GM12878 (cell line): ENCODE data around the gene IKZF1. TPM values are rescaled to one million over a fixed set of nuclear protein-coding genes. Genes with fewer than 3 reads are reported as not detected.

ENCODE experiments used
- ATAC-seq: fragments of 200-7000 bp; cut with Tn5 transposase; 3 replicates; pipeline ENCODE4 v1.9.1; 2020; ENCODE audit warnings: mild to moderate bottlenecking, moderate library complexity
- BruUV-seq: library from RNA; stranded (reverse); fragments of 400-500 nt; replicated peaks from 2 replicates; lab custom pipeline; 2021; lab: Mats Ljungman, UMichigan
- CTCF ChIA-PET: fragments of 300-600 bp; sonication (Branson Sonifier 250); formaldehyde crosslinking; extraction: SDS; loops from one replicate; lab custom pipeline; 2021; ENCODE audit warnings: inconsistent platforms; lab: Yijun Ruan, JAX
- POLR2A ChIA-PET: fragments of 350-600 bp; formaldehyde crosslinking; extraction: SDS; loops from one replicate; lab custom pipeline; 2021; ENCODE audit warnings: inconsistent platforms; lab: Charles Lee
- RAD21 ChIA-PET: fragments of 300-600 bp; sonication (Branson Sonifier 250); formaldehyde crosslinking; loops from one replicate; lab custom pipeline; 2023; ENCODE audit warnings: antibody characterized with exemption; ENCODE audit not compliant: unreplicated experiment; lab: Charles Lee
- SMC1A ChIA-PET: fragments of 300-600 bp; sonication (Branson Sonifier 250); formaldehyde crosslinking; loops from one replicate; lab custom pipeline; 2023; ENCODE audit not compliant: unreplicated experiment, uncharacterized antibody; lab: Charles Lee
- DNase-seq: peaks from one replicate; pipeline ENCODE4 v3.0.0-alpha.2; 2011; ENCODE audit warnings: low read depth, low spot score
- FAIRE-seq: peaks from 3 replicates; lab custom pipeline; 2011; peaks lifted over from hg19 to GRCh38; lab: Jason Lieb, UNC
- H2AFZ ChIP-seq: 2 replicates; pipeline ENCODE4 v1.6.0; 2011; ENCODE audit warnings: low read depth, low read length, control low read depth; ENCODE audit not compliant: control insufficient read depth
- H3K27ac ChIP-seq: 2 replicates; pipeline ENCODE4 v1.5.1; 2011; ENCODE audit warnings: control low read depth; ENCODE audit not compliant: control insufficient read depth, insufficient read depth
- H3K27me3 ChIP-seq, 2 experiments: replicated peaks in 1 of 2; 2 replicates each; pipeline versions ENCODE4 v1.6.0 to v1.6.1; 2011; ENCODE audit warnings: low read length in 1 of 2; ENCODE audit not compliant: control insufficient read depth in 2 of 2, insufficient read depth in 2 of 2
- H3K36me3 ChIP-seq, 2 experiments: 2 replicates each; pipeline ENCODE4 v1.5.1; 2011; ENCODE audit warnings: low read length in 1 of 2; ENCODE audit not compliant: control insufficient read depth in 2 of 2, insufficient read depth in 2 of 2
- H3K4me1 ChIP-seq: 2 replicates; pipeline ENCODE4 v1.6.1; 2011; ENCODE audit warnings: mild to moderate bottlenecking, low read length, moderate library complexity, mixed read lengths; ENCODE audit not compliant: control insufficient read depth, insufficient read depth
- H3K4me2 ChIP-seq: 2 replicates; pipeline ENCODE4 v1.6.0; 2011; ENCODE audit warnings: control low read depth; ENCODE audit not compliant: control insufficient read depth, insufficient read depth
- H3K4me3 ChIP-seq: fragments of 200-600 bp; sonication (generic); 2 replicates; pipeline ENCODE4 v1.5.1; 2016
- H3K79me2 ChIP-seq: 2 replicates; pipeline ENCODE4 v1.6.0; 2011; ENCODE audit warnings: low read length; ENCODE audit not compliant: control insufficient read depth, insufficient read depth
- H3K9ac ChIP-seq: 2 replicates; pipeline ENCODE4 v1.8.0; 2011; ENCODE audit warnings: low read length, control low read depth, mixed read lengths; ENCODE audit not compliant: control insufficient read depth, insufficient read depth
- H3K9me3 ChIP-seq: replicated peaks from 3 replicates; pipeline ENCODE4 v1.5.1; 2011; ENCODE audit warnings: mild to moderate bottlenecking, low read length; ENCODE audit not compliant: control insufficient read depth, insufficient read depth
- H4K20me1 ChIP-seq: 2 replicates; pipeline ENCODE4 v1.6.0; 2011; ENCODE audit not compliant: control insufficient read depth, insufficient read depth
- NFIC ChIP-seq: IDR thresholded peaks from 2 replicates; pipeline ENCODE4 v1.6.1; 2012; ENCODE audit warnings: low read depth, mild to moderate bottlenecking, inconsistent platforms, low read length, moderate library complexity
- NR2F1 ChIP-seq: fragments of 450-650 bp; conservative IDR thresholded peaks from 2 replicates; pipeline ENCODE4 v1.6.1; 2017; ENCODE audit warnings: mild to moderate bottlenecking
- RELB ChIP-seq: fragments of 450-650 bp; IDR thresholded peaks from 2 replicates; pipeline ENCODE4 v1.6.1; 2017; ENCODE audit warnings: low read depth, mild to moderate bottlenecking, moderate library complexity
- WGBS: methylation state at CpG from one replicate; pipeline ENCODE4 v1.1.6; 2016; ENCODE audit warnings: low lambda C conversion rate; ENCODE audit not compliant: insufficient replicate concordance, insufficient coverage; ENCODE audit errors: missing lambda C conversion rate; 5-methylcytosine and 5-hydroxymethylcytosine counted together
- in situ Hi-C: fragments of 300-500 bp; cut with MboI; formaldehyde crosslinking; loops from 9 replicates; pipeline ENCODE4 v1.14.3; 2018; ENCODE audit warnings: mixed read lengths
- intact Hi-C: fragments of 100-400 bp; cut with micrococcal nuclease; formaldehyde crosslinking; loops from one replicate; pipeline ENCODE4 v1.14.2; 2022; ENCODE audit not compliant: unreplicated experiment
- polyA plus RNA-seq, 11 experiments: library from polyadenylated mRNA; depleted of rRNA in 4 of 11; unstranded in 6 of 11; stranded (reverse) in 5 of 11; fragments of >200 nt; fragmentation: Nextera tagmentation in 4 of 11; fragmentation: Illumina TruSeq in 1 of 11; extraction: Ambion mirVana in 4 of 11; extraction: Trizol in 1 of 11; gene quantifications; 1 replicate in 1 of 11; 2 replicates in 10 of 11; pipeline versions ENCODE4 v1.2.1 to v1.2.3, GENCODE V29; 2011 to 2016; ENCODE audit warnings: inconsistent platforms in 2 of 11, missing spikeins in 2 of 11, low read depth in 1 of 11
- total RNA-seq, 4 experiments: library from RNA; depleted of rRNA in 3 of 4; stranded (reverse); fragments of >200 nt in 3 of 4; fragmentation: Illumina TruSeq in 1 of 4; extraction: Trizol in 1 of 4; gene quantifications; 2 replicates each; pipeline versions ENCODE4 v1.2.1 to v1.2.3, GENCODE V29; 2013 to 2021

IKZF1 gene
- total and polyA plus RNA-seq, 10 of the 15 experiments (the other 5 are each of a cell fraction or from before 2014, with no cell fraction given): 27.2 to 125 (median 71.6) TPM

DNA sequence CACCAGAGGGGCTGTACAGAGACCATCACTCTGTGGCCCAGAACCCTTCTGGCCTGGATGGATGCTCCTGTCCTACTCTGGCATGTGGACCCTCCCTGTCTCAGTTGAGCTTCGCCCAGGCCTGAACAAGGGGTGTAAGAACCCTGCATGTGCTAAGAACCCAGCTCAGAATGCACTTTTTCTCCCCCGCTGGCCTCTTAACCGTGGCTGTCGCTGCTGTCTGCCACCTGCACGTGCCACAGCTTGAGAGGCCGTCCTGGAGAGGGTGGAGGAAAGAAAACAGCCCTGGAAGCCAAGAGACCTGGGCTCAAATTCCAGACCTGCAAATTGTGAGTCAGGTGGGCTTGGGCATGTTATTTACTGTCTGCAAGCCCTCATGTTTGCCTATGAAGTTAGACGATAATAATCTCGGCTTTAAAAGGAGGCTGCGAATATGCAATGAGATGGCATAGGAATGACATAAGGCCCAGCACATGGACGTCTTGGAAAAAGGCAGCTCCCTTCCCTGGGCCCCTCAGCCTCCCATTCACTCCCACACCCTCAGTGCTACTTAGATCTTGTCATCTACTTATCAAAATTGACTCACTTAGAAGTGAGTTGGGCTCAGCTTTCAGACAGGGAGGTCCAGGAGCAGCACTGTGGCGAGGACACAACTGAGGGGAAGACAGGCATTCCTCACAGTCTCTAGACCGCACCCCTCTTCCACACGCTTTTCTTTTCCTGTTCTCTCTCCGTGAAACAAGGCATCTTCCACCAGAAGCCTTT lies 114.2 kb downstream of the IKZF1 start (continued):
- no peak for TF ChIP-seq RELB

- Histone ChIP-seq H3K4me3 (no peak overlapping the region), H3K9me3 (no peaks in the 10 kb centered on the region), H3K4me1 (peaks cover 17% of the 10 kb centered on the region), H2AFZ (no peak overlapping the region), H3K79me2 (no peaks in the 10 kb centered on the region), H3K4me2 (no peak overlapping the region), H3K36me3 (no peaks in the 10 kb centered on the region), H3K27ac (no peak overlapping the region), H4K20me1 (no peaks in the 10 kb centered on the region), H3K27me3 (no peaks in the 10 kb centered on the region), H3K9ac (no peak overlapping the region)
- TF ChIP-seq NFIC (no peak), NR2F1 (no peak)
- RAD21 ChIA-PET: interaction anchor here (0.7 to 8.4 kb wide), 7 partner anchors 9 to 329 kb away, joined by 3 to 92 read pairs (median 5); no protein-coding TSS in a partner anchor
- intact Hi-C loops: no loop called here
- BruUV-seq: no TSS peak
- FAIRE-seq: no peak
- in situ Hi-C loops: no loop called here
- CTCF ChIA-PET: interaction anchor here (0.8 to 14.6 kb wide), 9 partner anchors 11 to 328 kb away, joined by 3 to 257 read pairs (median 7); partner anchors contain the start of gene ZPBP
- no peak for DNase-seq
- SMC1A ChIA-PET: interaction anchor here (0.6 to 7.8 kb wide), 10 partner anchors 11 to 328 kb away, joined by 3 to 122 read pairs (median 6); partner anchors contain the start of gene ZPBP
- POLR2A ChIA-PET: interaction anchor here (0.6 kb wide), 1 partner anchor 311 kb away, joined by 6 read pairs; no protein-coding TSS in a partner anchor
- 11% methylated on average over 3 of the region's 3 CpGs for WGBS
- no peak for ATAC-seq
Observed at GRCh38 chr7:50421043-50421442, 116.5 kb downstream of the IKZF1 start.
